CD4-positive, alpha-beta T cell treated with Interleukin-12 subunit alpha and Interleukin-12 subunit beta, for 1 hour (primary cell): ENCODE results near the gene LGI4.
A peak's percentile ranks its signal among the peaks of the same experiment; 100 is the strongest.
"Not testable (repeated sequence)": the region's sequence is repeated elsewhere in the genome, so short reads cannot be mapped to it uniquely, and the experiment has no call there.

Experiments
- DNase-seq: peaks from one replicate; pipeline ENCODE4 v3.0.0-alpha.2; 2020

The LGI4 gene

GRCh38 chr19:35105047-35105410, 29.8 kb downstream of the LGI4 start:
- no peak for DNase-seq

- DNase-seq: no peak
Observed at GRCh38 chr19:35104361-35104760, 30.5 kb downstream of the LGI4 start.

- DNase-seq: not testable (repeated sequence)
Observed at GRCh38 chr19:35103614-35104013, 31.2 kb downstream of the LGI4 start.

GRCh38 chr19:35101949-35102348, 32.9 kb downstream of the LGI4 start:
- not testable (repeated sequence) for DNase-seq

GRCh38 chr19:35100588-35101533, 34.0 kb downstream of the LGI4 start:
- DNase-seq: no peak

GRCh38 chr19:35099897-35100275, 35.0 kb downstream of the LGI4 start:
- DNase-seq: no peak

GRCh38 chr19:35099155-35099896, 35.5 kb downstream of the LGI4 start:
- no peak for DNase-seq

- no peak for DNase-seq
Observed at GRCh38 chr19:35098413-35099049, 36.3 kb downstream of the LGI4 start.

GRCh38 chr19:35095667-35096368, 39.0 kb downstream of the LGI4 start:
- DNase-seq: no peak

- no peak for DNase-seq
Observed at GRCh38 chr19:35094656-35095055, 40.2 kb downstream of the LGI4 start.

GRCh38 chr19:35093941-35094647, 40.8 kb downstream of the LGI4 start:
- no peak for DNase-seq

GRCh38 chr19:35093430-35093829, 41.4 kb downstream of the LGI4 start:
- DNase-seq: no peak

GRCh38 chr19:35090506-35091214, 44.2 kb downstream of the LGI4 start:
- peak; percentile 55 for DNase-seq

GRCh38 chr19:35090160-35090505, 44.7 kb downstream of the LGI4 start:
- DNase-seq: no peak

GRCh38 chr19:35089554-35089953, 45.3 kb downstream of the LGI4 start:
- DNase-seq: no peak

GRCh38 chr19:35088131-35088913, 46.5 kb downstream of the LGI4 start:
- no peak for DNase-seq

GRCh38 chr19:35087393-35087792, 47.5 kb downstream of the LGI4 start:
- DNase-seq: no peak

GRCh38 chr19:35086455-35086854, 48.4 kb downstream of the LGI4 start:
- no peak for DNase-seq

- peak; percentile 22 for DNase-seq
Observed at GRCh38 chr19:35085947-35086346, 48.9 kb downstream of the LGI4 start.

- DNase-seq: no peak
Observed at GRCh38 chr19:35084509-35084762, 50.4 kb downstream of the LGI4 start.
